ENCODE results near the gene MEGF11.

DNA sequence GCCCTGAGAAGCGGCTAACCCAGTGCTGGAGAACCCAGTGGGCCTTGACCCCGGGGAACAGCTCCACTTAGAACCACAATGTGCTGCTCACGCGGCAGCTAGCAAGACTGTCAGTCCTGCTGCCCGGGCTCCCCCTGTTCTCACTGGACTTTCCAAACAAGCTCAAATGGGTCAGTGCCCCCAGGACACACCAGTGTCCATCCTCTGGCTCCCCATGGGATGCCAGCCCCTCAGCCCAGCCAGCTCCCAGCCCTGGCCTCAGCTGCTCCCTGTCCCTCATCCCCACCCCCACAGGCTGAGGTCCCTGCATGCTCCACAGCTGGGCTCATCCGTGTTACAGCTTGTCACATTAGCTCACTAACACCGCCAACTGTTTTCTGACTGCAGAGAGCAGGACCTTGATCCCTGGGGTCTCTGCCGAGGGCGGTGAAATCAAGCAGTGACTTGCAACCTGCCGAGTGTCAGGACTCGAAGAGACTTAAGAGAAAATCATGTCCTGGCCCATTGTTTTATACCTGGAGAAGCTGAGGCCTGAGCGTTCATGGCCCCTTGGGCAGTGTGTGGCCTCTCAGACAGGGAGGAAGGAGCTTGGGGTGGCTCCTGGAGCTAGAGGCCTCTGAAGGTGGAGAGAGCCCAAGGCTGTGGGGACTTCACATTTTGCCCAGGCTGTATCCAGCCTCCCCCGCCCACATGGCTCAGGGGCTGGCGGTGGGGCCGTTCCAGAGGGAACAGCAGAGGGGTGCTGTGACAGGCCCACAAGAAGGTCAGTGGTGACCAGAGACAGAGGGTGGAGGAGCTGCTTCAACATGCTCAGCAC lies 157.5 kb downstream of the MEGF11 start:
- TF ChIP-seq POLR2A (IDR thresholded peaks at IDR 0.05; ENCODE audit: low read depth, low read length) = no peak
- no peak for TF ChIP-seq POLR2AphosphoS5 (IDR thresholded peaks at IDR 0.05; ENCODE audit: low read depth, low read length)
- TF ChIP-seq TAF1 (IDR thresholded peaks at IDR 0.05; ENCODE audit: low read depth, low read length) = no peak
- TF ChIP-seq SPI1 (IDR thresholded peaks at IDR 0.05; ENCODE audit: low read depth, low read length) = no peak
- no peak for TF ChIP-seq POU2F2 (IDR thresholded peaks at IDR 0.05; ENCODE audit: low read depth, low read length)
- TF ChIP-seq PAX5 (IDR thresholded peaks at IDR 0.05; ENCODE audit: insufficient read depth, low read length, severe bottlenecking) = no peak

Data from GM12891 (cell line).